Neural cell (in vitro differentiated cells): Measurements from ENCODE around the gene SLBP.

Experiments
- CTCF ChIP-seq: fragments of 450-650 bp; IDR thresholded peaks from 2 replicates; pipeline ENCODE4 v1.5.1; 2014; ENCODE audit warnings: antibody characterized with exemption, mild to moderate bottlenecking, moderate library complexity; ENCODE audit not compliant: poor library complexity, severe bottlenecking
- EP300 ChIP-seq: fragments of 450-650 bp; conservative IDR thresholded peaks from 2 replicates; pipeline ENCODE4 v1.6.1; 2014; ENCODE audit warnings: antibody characterized with exemption, mild to moderate bottlenecking, moderate library complexity; ENCODE audit not compliant: poor library complexity, severe bottlenecking
- EZH2 ChIP-seq: fragments of 200-600, 300-800 bp; shearing (Covaris generic), sonication (generic); IDR thresholded peaks from 2 replicates; pipeline ENCODE4 v1.6.1; 2014; ENCODE audit warnings: antibody characterized with exemption, low read length, borderline replicate concordance, mild to moderate bottlenecking; ENCODE audit not compliant: insufficient read depth, poor library complexity, severe bottlenecking
- POLR2AphosphoS5 ChIP-seq: IDR thresholded peaks from 2 replicates; pipeline ENCODE4 v1.6.1; 2012
- RAD21 ChIP-seq: fragments of 450-650 bp; conservative IDR thresholded peaks from 2 replicates; pipeline ENCODE4 v1.6.1; 2014; ENCODE audit warnings: antibody characterized with exemption, mild to moderate bottlenecking, moderate library complexity
- TAF1 ChIP-seq: IDR thresholded peaks from 2 replicates; pipeline ENCODE4 v1.6.1; 2012; ENCODE audit warnings: low read depth

GRCh38 chr4:1721666-1722550, 9.8 kb upstream of the SLBP start:
- no peak for TF ChIP-seq EZH2
- TF ChIP-seq TAF1: no peak
- TF ChIP-seq RAD21: no peak
- TF ChIP-seq CTCF: no peak
- no peak for TF ChIP-seq POLR2AphosphoS5
- no peak for TF ChIP-seq EP300
